HCT116 (cell line): ENCODE data around the gene ENOSF1. TPM values are rescaled to one million over a fixed set of nuclear protein-coding genes. Genes with fewer than 3 reads are reported as not detected.

Experiments
- ATAC-seq: fragments of 200-7000 bp; cut with Tn5 transposase; 2 replicates; pipeline ENCODE4 v1.9.1; 2020; ENCODE audit warnings: mild to moderate bottlenecking, moderate library complexity
- BruUV-seq: library from RNA; stranded (reverse); fragments of 400-500 nt; replicated peaks from 2 replicates; lab custom pipeline; 2021; lab: Mats Ljungman, UMichigan
- CTCF ChIA-PET: fragments of 300-600 bp; sonication (Branson Sonifier 250); formaldehyde crosslinking; loops from one replicate; lab custom pipeline; 2021; ENCODE audit warnings: antibody characterized with exemption; lab: Charles Lee
- POLR2A ChIA-PET: fragments of 300-600, 350-600 bp; sonication (Branson Sonifier 250); formaldehyde crosslinking; loops from one replicate; lab custom pipeline; 2021; ENCODE audit warnings: antibody characterized with exemption; lab: Charles Lee
- RAD21 ChIA-PET, 2 experiments: fragments of 300-600 bp; sonication (Branson Sonifier 250); formaldehyde crosslinking; loops; one replicate each; lab custom pipeline; 2023; ENCODE audit warnings: low total read pairs in 2 of 2; ENCODE audit not compliant: uncharacterized antibody in 2 of 2, unreplicated experiment in 2 of 2, low non-redundant PET in 1 of 2; lab: Charles Lee
- DNase-seq: peaks from one replicate; pipeline ENCODE4 v3.0.0-alpha.2; 2010; ENCODE audit warnings: low read depth, low spot score
- H2AFZ ChIP-seq: fragments of 200-600 bp; shearing (Covaris generic), sonication (generic); 2 replicates; pipeline ENCODE4 v1.6.1; 2017; ENCODE audit warnings: low read depth, mixed run types, mixed read lengths, antibody characterized with exemption, low read length; ENCODE audit not compliant: poor library complexity, severe bottlenecking
- H3K27ac ChIP-seq: 2 replicates; pipeline ENCODE4 v1.5.1; 2012; ENCODE audit warnings: low read depth, low read length
- H3K27me3 ChIP-seq: fragments of 200-600 bp; sonication (generic); 2 replicates; pipeline ENCODE4 v1.6.1; 2016; ENCODE audit warnings: mixed run types, low read length, mixed read lengths; ENCODE audit not compliant: insufficient read depth
- H3K36me3 ChIP-seq, 2 experiments: fragments of 200-500 bp in 1 of 2; fragments of 200-600 bp in 1 of 2; sonication (Bioruptor generic) in 1 of 2; sonication (generic) in 1 of 2; 2 replicates each; pipeline versions ENCODE4 v1.5.1 to v1.6.1; 2014 to 2016; ENCODE audit warnings: low read length in 2 of 2, inconsistent platforms in 1 of 2, mixed read lengths in 1 of 2, mixed run types in 1 of 2; ENCODE audit not compliant: insufficient read depth in 2 of 2, control insufficient read depth in 1 of 2
- H3K4me1 ChIP-seq, 2 experiments: fragments of 200-600 bp in 1 of 2; sonication (generic) in 1 of 2; 2 replicates each; pipeline versions ENCODE4 v1.5.1 to v1.6.1; 2012 to 2017; ENCODE audit warnings: low read length in 2 of 2, inconsistent platforms in 1 of 2, mild to moderate bottlenecking in 1 of 2, mixed read lengths in 1 of 2, mixed run types in 1 of 2, moderate library complexity in 1 of 2; ENCODE audit not compliant: insufficient read depth in 2 of 2, control insufficient read depth in 1 of 2
- H3K4me2 ChIP-seq: fragments of 200-600 bp; sonication (generic); 2 replicates; pipeline ENCODE4 v1.6.1; 2017; ENCODE audit warnings: mixed run types, low read length, mixed read lengths
- H3K4me3 ChIP-seq, 2 experiments: fragments of 200-600 bp in 1 of 2; sonication (generic) in 1 of 2; replicated peaks in 1 of 2; 2 replicates each; pipeline ENCODE4 v1.5.1; 2011 to 2016; ENCODE audit warnings: low read length in 2 of 2, control low read depth in 1 of 2, low read depth in 1 of 2, mild to moderate bottlenecking in 1 of 2, mixed read lengths in 1 of 2, mixed run types in 1 of 2
- H3K79me2 ChIP-seq: fragments of 200-600 bp; sonication (generic); 2 replicates; pipeline ENCODE4 v1.6.1; 2017; ENCODE audit warnings: mild to moderate bottlenecking, mixed run types, low read length, moderate library complexity, mixed read lengths; ENCODE audit not compliant: insufficient read depth
- H3K9ac ChIP-seq: fragments of 200-600 bp; sonication (generic); 2 replicates; pipeline ENCODE4 v1.6.1; 2016; ENCODE audit warnings: low read length, mixed read lengths
- H3K9me2 ChIP-seq: fragments of 200-600 bp; sonication (generic), shearing (Covaris generic); 2 replicates; pipeline ENCODE4 v1.6.1; 2017; ENCODE audit warnings: mixed run types, mild to moderate bottlenecking, moderate library complexity; ENCODE audit not compliant: insufficient read depth
- H3K9me3 ChIP-seq, 2 experiments: fragments of 200-500 bp in 1 of 2; fragments of 200-600 bp in 1 of 2; sonication (Bioruptor generic) in 1 of 2; sonication (generic) in 1 of 2; 2 replicates each; pipeline ENCODE4 v1.6.1; 2014 to 2017; ENCODE audit warnings: low read length in 2 of 2, mixed read lengths in 2 of 2, inconsistent platforms in 1 of 2, low read depth in 1 of 2, mild to moderate bottlenecking in 1 of 2, mixed run types in 1 of 2, moderate library complexity in 1 of 2; ENCODE audit not compliant: control insufficient read depth in 1 of 2, insufficient read depth in 1 of 2
- H4K20me1 ChIP-seq: fragments of 200-600 bp; sonication (generic), shearing (Covaris generic); 2 replicates; pipeline ENCODE4 v1.6.1; 2017; ENCODE audit warnings: mixed run types, mild to moderate bottlenecking, moderate library complexity; ENCODE audit not compliant: insufficient read depth
- CEBPB ChIP-seq: IDR thresholded peaks from 2 replicates; pipeline ENCODE4 v1.6.1; 2012; ENCODE audit warnings: low read depth
- EGR1 ChIP-seq: IDR thresholded peaks from 2 replicates; pipeline ENCODE4 v1.6.1; 2012; ENCODE audit warnings: low read depth
- ELF1 ChIP-seq: IDR thresholded peaks from 2 replicates; pipeline ENCODE4 v1.6.1; 2012; ENCODE audit warnings: low read depth, borderline replicate concordance
- EZH2 ChIP-seq: fragments of 200-600 bp; sonication (generic); IDR thresholded peaks from 2 replicates; pipeline ENCODE4 v1.6.1; 2017; ENCODE audit warnings: antibody characterized with exemption, mixed run types
- FOSL1 ChIP-seq: IDR thresholded peaks from 2 replicates; pipeline ENCODE4 v1.6.1; 2012; ENCODE audit warnings: low read depth
- JUND ChIP-seq: IDR thresholded peaks from 2 replicates; pipeline ENCODE4 v1.6.1; 2012
- POLR2A ChIP-seq: IDR thresholded peaks from 2 replicates; pipeline ENCODE4 v1.7.0; 2011; ENCODE audit warnings: borderline replicate concordance; ENCODE audit not compliant: insufficient read depth, insufficient read length; ENCODE audit errors: extremely low read depth
- POLR2AphosphoS5 ChIP-seq: IDR thresholded peaks from 2 replicates; pipeline ENCODE4 v1.6.1; 2011; ENCODE audit warnings: mild to moderate bottlenecking, low read depth, low read length, moderate library complexity
- RAD21 ChIP-seq: IDR thresholded peaks from 2 replicates; pipeline ENCODE4 v1.6.1; 2012; ENCODE audit warnings: low read depth, mild to moderate bottlenecking
- SIN3A ChIP-seq: IDR thresholded peaks from 2 replicates; pipeline ENCODE4 v1.6.1; 2012; ENCODE audit warnings: low read depth
- SP1 ChIP-seq: IDR thresholded peaks from 2 replicates; pipeline ENCODE4 v1.6.1; 2012; ENCODE audit warnings: low read depth
- TCF7L2 ChIP-seq: IDR thresholded peaks from 2 replicates; pipeline ENCODE4 v1.7.0; 2011; ENCODE audit warnings: borderline replicate concordance, inconsistent platforms; ENCODE audit not compliant: insufficient read depth, insufficient read length; ENCODE audit errors: extremely low read depth
- YY1 ChIP-seq: IDR thresholded peaks from 2 replicates; pipeline ENCODE4 v1.6.1; 2011; ENCODE audit warnings: low read length, low read depth, moderate library complexity, mild to moderate bottlenecking; ENCODE audit not compliant: insufficient replicate concordance; ENCODE audit errors: extremely low read depth
- ZFX ChIP-seq: fragments of 450-650 bp; IDR thresholded peaks from 2 replicates; pipeline ENCODE4 v1.6.1; 2017
- ZNF274 ChIP-seq: fragments of 200-500 bp; sonication (Bioruptor generic); IDR thresholded peaks from 2 replicates; pipeline ENCODE4 v1.6.1; 2014; ENCODE audit warnings: mild to moderate bottlenecking, low read depth, low read length, inconsistent platforms
- intact Hi-C: fragments of 100-400 bp; cut with micrococcal nuclease; formaldehyde crosslinking; loops from 2 replicates; pipeline ENCODE4 v1.10.0; 2022
- total RNA-seq: library from RNA; stranded (reverse); gene quantifications from one replicate; pipeline ENCODE4 v1.2.1, GENCODE V29; 2021; ENCODE audit not compliant: unreplicated experiment
- TF ChIP-seq, protein P1 (sequence below): IDR thresholded peaks from 2 replicates; pipeline ENCODE4 v1.6.1; 2012
- TF ChIP-seq, protein P2 (sequence below), 3 experiments: fragments of 200-600 bp in 1 of 3; sonication (generic) in 1 of 3; IDR thresholded peaks in 2 of 3; conservative IDR thresholded peaks in 1 of 3; 2 replicates each; pipeline ENCODE4 v1.5.1; 2012 to 2017; ENCODE audit warnings: low read depth in 2 of 3, low read length in 2 of 3, antibody characterized with exemption in 1 of 3, borderline replicate concordance in 1 of 3, control low read depth in 1 of 3, mild to moderate bottlenecking in 1 of 3, mixed read lengths in 1 of 3, mixed run types in 1 of 3, moderate library complexity in 1 of 3; ENCODE audit not compliant: insufficient read depth in 1 of 3

ENOSF1 gene
- total RNA-seq, 1 experiment from 2014 or later, result 90.0 TPM

DNA sequence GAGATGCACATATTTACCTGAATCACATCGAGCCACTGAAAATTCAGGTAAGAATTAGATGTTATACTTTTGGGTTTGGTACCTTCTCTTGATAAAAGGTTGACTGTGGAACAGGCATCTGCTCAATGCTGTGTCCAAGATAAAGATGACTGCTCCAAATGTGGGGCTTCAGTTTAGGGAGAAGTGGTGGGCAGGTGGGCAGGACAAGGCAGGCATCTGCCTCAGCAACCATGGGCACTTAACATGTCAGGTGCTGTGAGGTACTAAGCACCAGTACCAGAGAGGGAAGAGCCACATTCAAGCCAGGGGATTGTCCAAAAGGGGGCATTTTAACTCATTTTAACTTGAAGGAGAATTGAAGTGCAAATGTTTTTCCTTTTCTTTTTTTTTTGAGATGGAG, 41.0 kb downstream of the ENOSF1 start:
- POLR2A ChIA-PET, result no interaction called here
- BruUV-seq, result no TSS peak
- Histone ChIP-seq H3K27ac (no peak overlapping the region), H3K36me3 (peaks cover 57 to 70% of the 10 kb centered on the region in 2 experiments), H2AFZ (no peak overlapping the region), H4K20me1 (peaks cover 16% of the 10 kb centered on the region; the same call in 1 of the 2 replicates), H3K4me1 (no peaks in the 10 kb centered on the region), H3K9me3 (no peaks in the 10 kb centered on the region), H3K9me2 (no peaks in the 10 kb centered on the region), H3K4me3 (no peak overlapping the region), H3K27me3 (no peaks in the 10 kb centered on the region), H3K9ac (no peak overlapping the region), H3K4me2 (no peak overlapping the region), H3K79me2 (peaks cover 43% of the 10 kb centered on the region)
- RAD21 ChIA-PET, result no interaction called here
- ATAC-seq (no peak), DNase-seq (no peak)
- TF ChIP-seq ZFX, result no peak
- no peak for TF ChIP-seq EGR1
- TF ChIP-seq TCF7L2, result no peak
- no peak for TF ChIP-seq POLR2A
- no peak for TF ChIP-seq SP1
- TF ChIP-seq YY1, result no peak
- no peak for TF ChIP-seq JUND
- TF ChIP-seq EZH2, result no peak
- TF ChIP-seq ZNF274, result no peak
- TF ChIP-seq CEBPB, result no peak
- TF ChIP-seq, protein P1, sequence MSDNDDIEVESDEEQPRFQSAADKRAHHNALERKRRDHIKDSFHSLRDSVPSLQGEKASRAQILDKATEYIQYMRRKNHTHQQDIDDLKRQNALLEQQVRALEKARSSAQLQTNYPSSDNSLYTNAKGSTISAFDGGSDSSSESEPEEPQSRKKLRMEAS, result no peak
- TF ChIP-seq, protein P2, sequence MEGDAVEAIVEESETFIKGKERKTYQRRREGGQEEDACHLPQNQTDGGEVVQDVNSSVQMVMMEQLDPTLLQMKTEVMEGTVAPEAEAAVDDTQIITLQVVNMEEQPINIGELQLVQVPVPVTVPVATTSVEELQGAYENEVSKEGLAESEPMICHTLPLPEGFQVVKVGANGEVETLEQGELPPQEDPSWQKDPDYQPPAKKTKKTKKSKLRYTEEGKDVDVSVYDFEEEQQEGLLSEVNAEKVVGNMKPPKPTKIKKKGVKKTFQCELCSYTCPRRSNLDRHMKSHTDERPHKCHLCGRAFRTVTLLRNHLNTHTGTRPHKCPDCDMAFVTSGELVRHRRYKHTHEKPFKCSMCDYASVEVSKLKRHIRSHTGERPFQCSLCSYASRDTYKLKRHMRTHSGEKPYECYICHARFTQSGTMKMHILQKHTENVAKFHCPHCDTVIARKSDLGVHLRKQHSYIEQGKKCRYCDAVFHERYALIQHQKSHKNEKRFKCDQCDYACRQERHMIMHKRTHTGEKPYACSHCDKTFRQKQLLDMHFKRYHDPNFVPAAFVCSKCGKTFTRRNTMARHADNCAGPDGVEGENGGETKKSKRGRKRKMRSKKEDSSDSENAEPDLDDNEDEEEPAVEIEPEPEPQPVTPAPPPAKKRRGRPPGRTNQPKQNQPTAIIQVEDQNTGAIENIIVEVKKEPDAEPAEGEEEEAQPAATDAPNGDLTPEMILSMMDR (IDR thresholded peaks at IDR 0.05 in 2 of 3, conservative IDR thresholded peaks at IDR 0.05 in 1 of 3; ENCODE audit: borderline replicate concordance in 1 of 3, insufficient read depth in 1 of 3, low read depth in 2 of 3, low read length in 2 of 3), result no peak
- TF ChIP-seq POLR2AphosphoS5, result no peak
- no peak for TF ChIP-seq ELF1
- TF ChIP-seq FOSL1, result no peak
- TF ChIP-seq RAD21, result no peak
- no peak for TF ChIP-seq SIN3A
- CTCF ChIA-PET, result no interaction called here
- intact Hi-C loops, result no loop called here
